ENCODE data around the gene RERE.
"Not testable (repeated sequence)": the region's sequence is repeated elsewhere in the genome, so short reads cannot be mapped to it uniquely, and the experiment has no call there.

Gene RERE

DNA sequence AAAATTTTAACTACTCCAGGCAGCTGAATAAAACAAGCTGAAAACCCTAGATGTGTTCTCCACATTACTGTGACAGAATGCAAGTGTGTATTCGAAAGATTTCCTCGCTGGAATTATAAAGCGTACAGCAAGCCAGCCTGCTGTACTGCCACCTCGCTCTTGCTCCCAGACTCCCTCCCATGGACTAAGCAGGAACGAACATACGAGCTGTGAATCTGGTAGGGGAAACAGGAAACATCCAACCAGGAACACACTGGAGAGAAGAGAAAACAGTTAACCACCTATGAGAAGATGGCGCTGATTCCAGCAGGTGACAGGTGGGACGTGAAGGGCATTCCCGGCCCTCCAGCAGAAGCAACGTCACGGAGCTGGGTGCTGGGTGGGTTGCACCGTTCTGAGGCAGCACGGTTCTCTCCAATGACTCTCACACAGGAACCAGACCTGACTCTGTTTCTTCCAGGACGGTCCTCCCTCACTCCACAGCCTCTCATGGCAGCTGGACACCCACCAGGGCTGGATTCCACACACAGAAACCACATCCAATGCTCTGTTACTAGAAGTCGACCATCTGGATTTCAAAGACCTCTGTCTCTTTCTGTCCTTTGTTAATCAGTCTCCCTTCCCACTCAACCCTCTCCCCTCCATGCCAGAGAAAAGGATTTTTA lies 219.2 kb downstream of the RERE start:
- DNase-seq (ENCODE audit: low spot score), result no peak

DNA sequence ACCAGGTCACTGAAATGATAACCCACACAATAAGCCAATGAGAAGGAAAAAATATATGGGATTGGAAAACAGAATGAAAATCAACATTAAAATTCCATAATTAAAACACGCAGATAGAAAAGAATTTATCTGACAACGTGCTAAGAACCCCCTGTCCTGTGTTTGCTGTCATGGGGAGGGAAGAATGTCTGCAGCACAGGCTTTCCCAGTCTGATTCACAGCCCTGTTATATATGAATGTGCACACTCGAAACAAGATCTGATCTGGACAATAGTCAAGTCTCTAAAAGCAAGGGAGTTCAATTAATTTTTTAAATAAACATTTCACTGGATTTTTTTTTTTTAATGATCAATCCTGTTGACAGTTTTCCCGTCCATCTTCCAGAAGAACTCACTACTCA lies 220.0 kb downstream of the RERE start:
- TF ChIP-seq, protein P1, sequence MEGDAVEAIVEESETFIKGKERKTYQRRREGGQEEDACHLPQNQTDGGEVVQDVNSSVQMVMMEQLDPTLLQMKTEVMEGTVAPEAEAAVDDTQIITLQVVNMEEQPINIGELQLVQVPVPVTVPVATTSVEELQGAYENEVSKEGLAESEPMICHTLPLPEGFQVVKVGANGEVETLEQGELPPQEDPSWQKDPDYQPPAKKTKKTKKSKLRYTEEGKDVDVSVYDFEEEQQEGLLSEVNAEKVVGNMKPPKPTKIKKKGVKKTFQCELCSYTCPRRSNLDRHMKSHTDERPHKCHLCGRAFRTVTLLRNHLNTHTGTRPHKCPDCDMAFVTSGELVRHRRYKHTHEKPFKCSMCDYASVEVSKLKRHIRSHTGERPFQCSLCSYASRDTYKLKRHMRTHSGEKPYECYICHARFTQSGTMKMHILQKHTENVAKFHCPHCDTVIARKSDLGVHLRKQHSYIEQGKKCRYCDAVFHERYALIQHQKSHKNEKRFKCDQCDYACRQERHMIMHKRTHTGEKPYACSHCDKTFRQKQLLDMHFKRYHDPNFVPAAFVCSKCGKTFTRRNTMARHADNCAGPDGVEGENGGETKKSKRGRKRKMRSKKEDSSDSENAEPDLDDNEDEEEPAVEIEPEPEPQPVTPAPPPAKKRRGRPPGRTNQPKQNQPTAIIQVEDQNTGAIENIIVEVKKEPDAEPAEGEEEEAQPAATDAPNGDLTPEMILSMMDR (IDR thresholded peaks at IDR 0.05; ENCODE audit: extremely low read depth, missing control alignments), result no peak
- DNase-seq (ENCODE audit: low spot score), result no peak

More for the DNA sequence above, 219.2 kb downstream of the RERE start:
- TF ChIP-seq, protein P1 (IDR thresholded peaks at IDR 0.05; ENCODE audit: extremely low read depth, missing control alignments), result no peak

DNA sequence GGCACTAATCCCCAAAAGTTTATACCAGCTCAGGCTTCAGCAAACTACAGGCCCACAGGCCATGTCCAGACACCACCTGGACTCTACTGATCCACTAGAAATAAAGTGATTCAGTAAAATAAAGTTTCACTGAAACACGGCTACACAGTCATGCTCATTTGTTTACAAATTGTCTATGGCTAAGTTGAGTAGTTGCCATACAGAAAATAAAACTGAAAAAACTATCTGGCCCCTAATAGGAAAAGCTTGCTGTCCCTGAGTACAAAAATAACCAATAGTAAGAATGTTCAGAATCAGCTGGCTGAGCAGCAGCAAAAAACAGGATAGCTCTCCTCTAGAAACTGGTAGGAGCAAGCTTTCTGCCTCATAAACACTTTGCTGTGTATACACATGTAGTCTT lies 221.5 kb downstream of the RERE start:
- peak; percentile 29 for DNase-seq (ENCODE audit: low spot score)
- TF ChIP-seq, protein P1 (IDR thresholded peaks at IDR 0.05; ENCODE audit: extremely low read depth, missing control alignments), result no peak

DNA sequence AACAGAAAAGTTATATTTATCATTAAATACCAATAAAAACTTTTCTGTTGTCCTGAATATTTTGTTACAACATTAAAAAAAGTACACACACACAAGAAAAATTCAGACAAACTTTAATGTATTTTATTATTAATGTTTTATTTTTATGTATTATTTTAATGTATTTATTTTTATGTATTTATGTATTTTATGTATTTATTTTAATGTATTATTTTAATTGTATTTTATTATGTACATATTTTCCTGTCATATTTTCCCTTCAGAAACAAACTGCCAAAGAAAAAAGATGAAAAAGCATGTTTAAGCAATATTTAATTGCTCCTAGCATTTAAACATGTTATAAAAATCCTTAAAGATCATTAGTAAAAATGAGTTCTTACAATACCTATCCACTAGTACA lies 222.1 kb downstream of the RERE start:
- DNase-seq (ENCODE audit: low spot score), result no peak
- TF ChIP-seq, protein P1 (IDR thresholded peaks at IDR 0.05; ENCODE audit: extremely low read depth, missing control alignments), result no peak

DNA sequence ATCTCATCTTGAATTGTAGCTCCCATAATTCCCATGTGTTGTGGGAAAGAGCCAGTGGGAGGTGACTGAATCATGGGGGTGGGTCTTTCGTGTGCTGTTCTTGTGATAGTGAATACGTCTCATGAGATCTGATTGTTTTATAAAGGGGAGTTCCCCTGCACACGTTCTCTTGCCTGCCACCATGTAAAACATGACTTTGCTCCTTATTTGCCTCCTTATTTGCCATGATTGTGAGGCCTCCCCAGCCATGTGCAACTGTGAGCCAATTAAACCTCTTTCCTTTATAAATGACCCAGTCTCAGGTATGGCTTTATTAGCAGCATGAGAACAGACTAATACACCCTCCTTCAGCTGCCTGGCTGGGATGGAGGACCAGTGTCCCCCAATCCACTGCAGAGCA lies 224.1 kb downstream of the RERE start:
- DNase-seq (ENCODE audit: low spot score), result not testable (repeated sequence)

DNA sequence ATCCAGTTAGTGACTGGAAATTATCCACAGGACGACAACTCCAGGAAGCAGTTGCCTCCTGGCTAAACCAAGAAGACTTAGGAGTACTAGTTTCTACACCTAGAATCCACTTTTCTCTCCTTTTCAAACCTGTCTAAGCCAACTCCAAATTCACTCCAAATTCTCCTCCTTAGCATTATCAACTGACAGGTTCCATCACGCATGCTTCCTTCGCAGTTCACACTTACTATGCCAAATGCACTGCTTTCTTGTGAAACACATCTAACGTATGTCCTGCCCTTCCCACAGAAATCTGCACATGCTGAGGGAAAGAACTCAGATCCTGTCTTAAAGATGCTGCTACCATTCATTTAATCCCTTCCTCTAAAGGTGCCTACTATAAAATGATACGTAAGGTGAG lies 225.9 kb downstream of the RERE start:
- TF ChIP-seq, protein P1 (IDR thresholded peaks at IDR 0.05; ENCODE audit: extremely low read depth, missing control alignments), result no peak

DNA sequence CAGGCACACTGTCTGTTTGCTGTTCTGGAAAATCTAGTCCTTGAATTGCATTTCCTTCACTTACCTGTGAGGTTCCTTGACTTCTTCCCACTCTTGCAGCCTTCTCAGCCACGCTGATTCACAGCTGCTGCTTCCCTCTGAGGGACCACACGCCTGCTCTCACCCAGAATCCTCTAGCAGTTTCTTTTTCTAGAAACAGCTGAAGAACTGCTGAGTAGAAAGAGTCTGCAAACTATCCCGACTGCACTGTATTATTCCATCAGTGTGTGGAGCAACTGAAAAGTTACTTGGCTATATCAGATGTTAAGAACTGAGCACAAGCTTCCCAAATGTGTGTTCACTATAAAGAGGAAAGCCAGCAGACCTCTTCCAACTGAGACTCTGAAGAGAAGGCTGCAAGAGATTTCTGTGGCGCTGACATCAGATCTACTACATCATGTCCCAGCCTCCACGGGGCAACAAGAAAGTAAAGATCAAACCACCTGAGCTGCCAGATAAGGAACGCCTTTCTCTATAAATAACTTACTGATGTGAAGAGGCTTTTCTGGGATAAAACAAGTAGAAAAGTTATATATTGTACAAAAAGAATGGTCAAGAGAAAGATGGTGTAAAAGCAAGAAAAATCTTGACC lies 226.6 kb downstream of the RERE start:
- TF ChIP-seq, protein P1 (IDR thresholded peaks at IDR 0.05; ENCODE audit: extremely low read depth, missing control alignments), result no peak
- no peak for DNase-seq (ENCODE audit: low spot score)

More for the DNA sequence above, 225.9 kb downstream of the RERE start:
- no peak for DNase-seq (ENCODE audit: low spot score)

DNA sequence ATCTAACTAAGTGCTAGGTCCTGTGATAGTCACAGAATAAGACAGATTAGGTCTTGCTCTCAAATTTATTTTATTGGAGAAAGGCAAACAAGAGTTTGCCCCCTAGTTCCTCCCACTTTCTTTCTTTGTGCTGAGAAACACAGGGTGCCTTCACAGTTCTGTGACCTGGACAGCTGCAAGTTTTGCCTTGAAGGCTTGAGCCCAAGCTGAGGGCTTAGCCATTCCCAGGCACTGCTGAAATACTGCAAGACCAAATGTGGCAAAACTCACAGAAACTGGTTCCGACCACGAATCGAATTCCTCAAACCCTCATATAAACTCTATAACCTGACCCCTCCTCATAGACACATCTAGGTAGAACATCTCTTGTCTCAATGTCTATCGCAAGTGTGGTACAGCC lies 227.9 kb downstream of the RERE start:
- DNase-seq (ENCODE audit: low spot score), result no peak
- TF ChIP-seq, protein P1 (IDR thresholded peaks at IDR 0.05; ENCODE audit: extremely low read depth, missing control alignments), result no peak
